ENCODE results near the gene TEKT5.

GRCh38 chr16:10641555-10641952, 53.2 kb downstream of the TEKT5 start:
- TF ChIP-seq, protein P1, sequence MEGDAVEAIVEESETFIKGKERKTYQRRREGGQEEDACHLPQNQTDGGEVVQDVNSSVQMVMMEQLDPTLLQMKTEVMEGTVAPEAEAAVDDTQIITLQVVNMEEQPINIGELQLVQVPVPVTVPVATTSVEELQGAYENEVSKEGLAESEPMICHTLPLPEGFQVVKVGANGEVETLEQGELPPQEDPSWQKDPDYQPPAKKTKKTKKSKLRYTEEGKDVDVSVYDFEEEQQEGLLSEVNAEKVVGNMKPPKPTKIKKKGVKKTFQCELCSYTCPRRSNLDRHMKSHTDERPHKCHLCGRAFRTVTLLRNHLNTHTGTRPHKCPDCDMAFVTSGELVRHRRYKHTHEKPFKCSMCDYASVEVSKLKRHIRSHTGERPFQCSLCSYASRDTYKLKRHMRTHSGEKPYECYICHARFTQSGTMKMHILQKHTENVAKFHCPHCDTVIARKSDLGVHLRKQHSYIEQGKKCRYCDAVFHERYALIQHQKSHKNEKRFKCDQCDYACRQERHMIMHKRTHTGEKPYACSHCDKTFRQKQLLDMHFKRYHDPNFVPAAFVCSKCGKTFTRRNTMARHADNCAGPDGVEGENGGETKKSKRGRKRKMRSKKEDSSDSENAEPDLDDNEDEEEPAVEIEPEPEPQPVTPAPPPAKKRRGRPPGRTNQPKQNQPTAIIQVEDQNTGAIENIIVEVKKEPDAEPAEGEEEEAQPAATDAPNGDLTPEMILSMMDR (IDR thresholded peaks at IDR 0.05; ENCODE audit: insufficient read depth, low read length, poor library complexity, severe bottlenecking), result no peak
- TF ChIP-seq EZH2phosphoT487 (conservative IDR thresholded peaks at IDR 0.05; ENCODE audit: low read length), result no peak

All from SU-DHL-6 (cell line).